DLD1 (cell line): ENCODE results near the gene PLPP7.
"Not testable (repeated sequence)": the region's sequence is repeated elsewhere in the genome, so short reads cannot be mapped to it uniquely, and the experiment has no call there.

Experiments used
- in situ Hi-C: cut with HindIII; loops from 2 replicates; pipeline ENCODE4 v1.10.0; 2017; ENCODE audit warnings: low sequenced_read_pairs

PLPP7 gene

GRCh38 chr9:131329241-131329641, 39.7 kb downstream of the PLPP7 start:
- in situ Hi-C loops, result no loop called here

- in situ Hi-C loops, result no loop called here
These were observed 41.5 kb downstream of the PLPP7 start for GRCh38 chr9:131330814-131331600.

GRCh38 chr9:131331996-131332395, 42.5 kb downstream of the PLPP7 start:
- in situ Hi-C loops, result not testable (repeated sequence)

GRCh38 chr9:131333771-131334628, 44.5 kb downstream of the PLPP7 start:
- in situ Hi-C loops, result no loop called here

DNA sequence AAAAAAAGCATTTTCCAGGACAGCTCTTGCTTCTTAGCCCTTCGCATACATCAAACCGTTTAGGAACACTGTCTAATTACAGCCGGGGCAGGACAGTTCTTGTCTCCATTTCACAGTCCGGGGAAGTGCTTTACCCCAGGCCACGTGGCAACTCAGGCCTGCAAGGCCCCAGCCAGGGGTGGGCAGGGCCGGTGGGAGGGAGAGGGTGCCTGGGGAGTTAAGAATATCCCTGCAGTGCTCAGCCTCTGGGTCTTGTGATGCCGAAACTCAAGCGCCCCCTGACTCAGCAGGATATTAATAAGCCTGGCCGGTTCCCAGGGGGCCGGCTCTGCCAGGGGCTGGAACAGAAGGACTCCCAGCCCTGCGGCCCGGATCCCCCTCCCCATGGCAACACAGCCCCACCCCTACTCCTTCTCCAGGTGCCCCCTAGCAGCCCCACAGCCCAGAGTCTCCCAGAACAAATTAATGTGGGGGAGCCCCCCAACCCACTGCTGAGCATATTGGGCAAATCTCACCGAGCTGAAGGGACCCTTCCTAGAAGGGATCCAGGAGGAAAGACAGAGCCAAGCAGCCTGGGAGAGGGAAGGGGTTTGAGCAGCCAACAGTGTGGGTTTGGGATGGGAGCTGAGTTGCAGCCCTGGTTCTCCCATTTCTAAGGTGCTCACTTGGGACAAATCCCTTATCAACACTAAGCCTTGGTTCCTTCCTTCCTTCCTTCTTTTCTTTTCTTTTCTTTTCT, 45.3 kb downstream of the PLPP7 start:
- in situ Hi-C loops, result no loop called here

DNA sequence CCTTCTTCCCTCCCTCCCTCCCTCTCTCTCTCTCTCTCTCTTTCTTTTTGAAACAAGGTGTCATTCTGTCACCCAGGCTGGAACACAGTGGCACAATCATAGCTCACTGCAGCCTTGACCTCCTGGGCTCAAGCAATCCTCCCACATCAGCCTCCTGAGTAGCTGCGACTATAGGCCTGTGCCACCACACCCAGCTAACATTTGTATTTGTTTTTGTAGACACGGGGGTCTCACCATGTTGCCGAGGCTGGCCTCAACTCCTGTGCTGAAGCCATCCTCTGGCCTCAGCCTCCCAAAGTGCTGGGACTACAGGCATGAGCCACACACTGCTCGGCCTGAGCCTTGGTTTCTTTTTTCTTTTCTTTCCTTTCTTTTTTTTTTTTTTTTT, 45.8 kb downstream of the PLPP7 start:
- in situ Hi-C loops, result no loop called here

- in situ Hi-C loops, result no loop called here
These were observed 47.8 kb downstream of the PLPP7 start for GRCh38 chr9:131337131-131337848.

GRCh38 chr9:131339212-131339611, 49.7 kb downstream of the PLPP7 start:
- in situ Hi-C loops, result not testable (repeated sequence)

DNA sequence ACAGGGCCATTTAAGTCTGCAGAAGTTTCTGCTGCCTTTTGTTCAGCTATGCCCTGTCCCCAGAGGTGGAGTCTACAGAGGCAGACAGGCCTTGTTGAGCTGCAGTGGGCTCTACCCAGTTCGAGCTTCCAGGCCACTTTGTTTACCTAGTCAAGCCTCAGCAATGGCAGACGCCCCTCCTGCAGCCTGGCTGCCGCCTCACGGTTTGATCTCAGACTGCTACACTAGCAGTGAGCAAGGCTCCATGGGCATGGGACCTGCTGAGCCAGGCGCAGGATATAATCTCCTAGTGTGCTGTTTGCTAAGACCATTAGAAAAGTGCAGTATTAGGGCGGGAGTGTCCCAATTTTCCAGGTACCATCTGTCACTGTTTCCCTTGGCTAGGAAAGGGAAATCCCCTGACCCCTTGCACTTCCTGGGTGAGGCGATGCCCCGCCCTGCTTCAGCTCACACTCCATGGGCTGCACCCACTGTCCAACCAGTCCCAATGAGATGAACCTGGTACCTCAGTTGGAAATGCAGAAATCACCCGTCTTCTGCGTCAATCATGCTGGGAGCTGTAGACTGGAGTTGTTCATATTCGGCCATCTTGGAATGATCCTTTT, 55.5 kb downstream of the PLPP7 start:
- in situ Hi-C loops, result not testable (repeated sequence)

GRCh38 chr9:131346559-131346958, 57.0 kb downstream of the PLPP7 start:
- in situ Hi-C loops, result no loop called here

DNA sequence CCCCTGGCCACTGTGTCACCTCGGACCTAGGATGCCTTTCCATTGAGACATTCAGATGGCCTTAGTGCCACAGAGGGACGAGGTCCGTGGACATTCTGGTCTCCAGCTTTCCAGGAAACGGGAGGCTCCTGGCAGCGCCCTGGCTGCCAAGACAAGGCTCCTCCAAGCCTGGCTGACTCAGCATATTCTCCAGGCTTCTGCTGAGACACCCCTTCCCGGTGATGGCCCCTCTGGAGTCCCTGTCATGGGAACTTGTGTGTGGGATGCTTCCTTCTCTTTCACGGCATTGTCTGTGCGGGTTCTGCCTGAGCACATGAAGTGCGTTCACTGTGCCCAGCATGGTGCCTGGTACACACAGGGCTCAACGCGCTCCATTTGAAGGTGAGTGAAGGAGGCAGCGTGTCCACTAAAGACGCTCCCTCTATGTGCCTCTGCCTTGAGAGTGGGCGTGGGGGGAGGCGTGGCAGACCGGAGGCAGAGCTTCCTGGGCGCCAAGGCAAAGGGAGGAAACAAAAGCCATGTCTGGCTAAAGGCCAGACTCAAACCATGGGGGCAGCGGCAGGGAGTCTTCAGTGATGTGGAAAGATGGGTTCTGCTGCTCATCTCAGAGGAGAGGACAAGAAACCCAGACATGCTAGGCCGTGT, 58.0 kb downstream of the PLPP7 start:
- in situ Hi-C loops, result no loop called here

DNA sequence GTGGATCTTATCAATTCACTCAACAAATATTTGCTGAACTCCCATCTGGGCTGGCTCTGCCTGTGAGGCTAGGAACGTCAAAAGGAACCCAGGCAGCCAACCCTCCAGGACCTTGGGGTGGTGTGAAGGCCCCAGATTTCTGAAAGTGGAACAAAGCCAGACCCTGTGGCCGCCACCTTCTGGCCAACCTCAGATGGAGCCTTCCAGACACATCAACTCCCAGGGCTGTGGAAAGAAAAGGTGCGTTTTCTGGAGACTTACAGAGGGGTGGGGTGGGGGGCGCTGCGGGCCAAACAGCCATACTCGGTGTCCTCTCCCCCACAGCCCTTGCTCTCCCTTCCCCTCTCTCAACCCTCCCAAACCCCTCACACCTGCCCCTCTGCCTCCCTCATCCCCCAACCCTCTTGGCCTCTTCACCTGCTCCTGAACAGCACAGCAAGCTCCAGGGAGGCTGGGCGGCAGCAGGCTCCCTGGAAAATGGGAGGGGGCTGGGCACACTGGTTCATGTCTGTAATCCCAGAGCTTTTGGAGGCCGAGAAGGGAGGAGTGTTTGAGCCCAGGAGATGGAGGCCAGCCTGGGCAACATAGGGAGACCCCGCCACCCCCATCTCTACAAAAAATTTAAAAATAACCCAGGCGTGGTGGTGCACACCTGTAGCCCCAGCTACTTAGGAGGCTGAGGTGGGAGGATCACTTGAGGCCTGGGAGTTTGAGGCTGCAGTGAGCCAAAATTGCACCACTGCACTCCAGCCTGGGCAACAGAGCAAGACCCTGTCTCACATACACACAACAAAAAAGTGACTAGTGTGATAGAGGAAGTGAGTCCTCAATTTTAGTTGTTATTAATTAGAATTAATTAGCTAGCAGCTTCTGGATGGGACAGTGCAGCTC, 59.4 kb downstream of the PLPP7 start:
- in situ Hi-C loops, result no loop called here

- in situ Hi-C loops, result no loop called here
These were observed 60.0 kb downstream of the PLPP7 start for GRCh38 chr9:131349522-131349880.

DNA sequence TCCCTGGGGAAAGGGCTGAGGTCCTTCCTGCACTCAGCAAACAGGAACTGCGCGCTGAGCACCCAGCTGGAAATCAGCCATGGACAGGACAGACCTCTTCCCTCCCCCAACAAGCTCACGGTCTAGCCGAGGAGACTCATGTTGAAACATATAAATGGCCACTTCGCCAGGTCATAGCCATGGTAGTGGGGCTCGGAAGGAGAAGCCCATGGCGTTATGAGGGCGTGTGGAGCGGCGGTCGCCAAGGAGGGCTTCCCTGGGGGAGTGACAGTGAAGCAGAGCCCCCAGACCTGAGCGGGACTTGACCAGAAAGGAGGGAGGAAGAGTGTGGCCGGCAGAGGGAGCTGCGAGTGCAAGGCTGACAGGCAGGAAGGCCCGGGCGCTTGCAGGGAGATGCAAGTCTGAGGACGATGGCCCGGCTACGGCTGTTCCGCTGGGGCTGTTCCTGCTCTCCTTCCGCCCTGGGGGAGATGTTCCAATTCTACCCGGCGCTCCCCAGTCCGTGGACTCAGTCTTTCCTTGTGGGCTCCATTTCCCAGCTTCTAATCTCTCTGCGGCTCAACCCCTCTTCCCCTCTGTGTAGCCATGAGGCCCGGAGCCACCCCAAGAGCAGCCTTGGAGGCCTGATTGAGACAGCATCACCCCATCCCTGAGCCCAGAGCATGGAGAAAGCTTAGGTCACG, 60.5 kb downstream of the PLPP7 start:
- in situ Hi-C loops, result no loop called here

DNA sequence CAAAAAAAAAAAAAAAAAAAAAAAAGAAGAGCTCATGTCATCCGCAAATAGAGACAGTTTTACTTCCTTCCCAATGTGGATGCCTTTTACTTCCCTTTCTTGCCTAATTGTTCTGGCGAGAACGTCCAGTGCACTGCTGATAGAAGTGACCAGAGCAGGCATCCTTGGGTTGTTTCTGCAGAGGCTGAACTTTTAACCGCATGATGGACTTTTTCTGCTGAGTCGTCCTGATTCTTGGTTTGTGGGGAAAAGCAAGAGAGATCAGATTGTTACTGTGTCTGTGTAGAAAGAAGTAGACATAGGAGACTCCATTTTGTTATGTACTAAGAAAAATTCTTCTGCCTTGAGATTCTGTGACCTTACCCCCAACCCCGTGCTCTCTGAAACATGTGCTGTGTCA, 67.0 kb downstream of the PLPP7 start:
- in situ Hi-C loops, result not testable (repeated sequence)

DNA sequence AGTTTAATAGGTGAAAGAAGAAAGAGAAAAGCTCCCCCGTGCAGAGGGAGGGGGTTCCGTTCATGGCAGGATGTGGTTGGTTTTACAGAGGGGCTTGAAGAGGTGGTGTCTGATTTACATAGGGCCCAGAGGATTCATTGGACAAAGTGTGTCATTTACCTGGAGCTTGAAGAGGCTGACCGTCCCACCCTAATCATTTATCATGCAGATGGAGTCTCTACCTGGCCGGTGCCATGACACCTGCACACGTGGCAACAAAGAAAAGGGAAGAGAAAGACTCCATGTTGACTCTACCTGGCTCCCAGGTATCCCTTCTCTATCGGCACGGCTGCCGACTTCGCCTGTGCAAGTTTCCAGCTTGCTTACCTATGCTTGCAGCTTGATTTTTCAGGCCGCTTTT, 69.0 kb downstream of the PLPP7 start:
- in situ Hi-C loops, result no loop called here
